Stimulated activated CD8-positive, alpha-beta memory T cell treated with anti-CD3 and anti-CD28 coated beads, Interleukin-15, amount 100 ng/mL, for 4 hours (primary cell): ENCODE data around the gene ASB2.

Experiments used
- DNase-seq, 2 donors: peaks; one replicate each; pipeline ENCODE4 v3.0.0-alpha.2; 2020; ENCODE audit warnings: low read depth in 2 of 2

ASB2 gene

DNA sequence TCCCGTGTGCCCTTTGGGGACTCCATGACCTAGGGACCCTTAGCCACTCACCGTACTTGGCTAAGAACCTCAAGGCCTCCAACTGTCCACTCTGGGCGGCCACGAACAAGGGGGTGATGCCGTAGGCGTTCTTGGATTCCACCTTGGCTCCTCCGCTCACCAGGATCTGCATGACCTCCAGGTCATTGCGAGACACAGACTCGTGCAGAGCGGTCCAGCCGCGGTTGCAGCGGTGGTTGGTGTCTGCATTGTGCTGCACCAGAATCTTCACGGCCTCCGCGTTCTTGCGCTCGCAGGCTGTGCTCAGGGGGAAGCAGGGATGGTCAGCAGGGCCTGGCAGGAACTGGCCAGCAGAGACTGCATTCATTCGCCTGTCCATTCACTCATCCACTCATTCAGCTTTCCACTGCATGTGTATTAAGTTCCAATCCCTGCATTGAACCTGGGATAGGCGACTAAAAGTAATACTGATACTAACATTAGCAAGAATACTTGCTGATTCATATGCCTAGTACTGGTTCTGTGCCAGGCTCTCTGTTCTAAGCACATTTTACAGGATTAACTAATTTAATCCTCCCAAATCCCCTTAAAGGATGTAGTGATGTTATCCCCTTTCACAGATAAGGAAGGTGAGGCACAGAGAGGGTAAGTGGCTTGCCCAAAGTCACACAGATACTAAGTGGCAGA lies 25.3 kb downstream of the ASB2 start:
- DNase-seq, result no peak

DNA sequence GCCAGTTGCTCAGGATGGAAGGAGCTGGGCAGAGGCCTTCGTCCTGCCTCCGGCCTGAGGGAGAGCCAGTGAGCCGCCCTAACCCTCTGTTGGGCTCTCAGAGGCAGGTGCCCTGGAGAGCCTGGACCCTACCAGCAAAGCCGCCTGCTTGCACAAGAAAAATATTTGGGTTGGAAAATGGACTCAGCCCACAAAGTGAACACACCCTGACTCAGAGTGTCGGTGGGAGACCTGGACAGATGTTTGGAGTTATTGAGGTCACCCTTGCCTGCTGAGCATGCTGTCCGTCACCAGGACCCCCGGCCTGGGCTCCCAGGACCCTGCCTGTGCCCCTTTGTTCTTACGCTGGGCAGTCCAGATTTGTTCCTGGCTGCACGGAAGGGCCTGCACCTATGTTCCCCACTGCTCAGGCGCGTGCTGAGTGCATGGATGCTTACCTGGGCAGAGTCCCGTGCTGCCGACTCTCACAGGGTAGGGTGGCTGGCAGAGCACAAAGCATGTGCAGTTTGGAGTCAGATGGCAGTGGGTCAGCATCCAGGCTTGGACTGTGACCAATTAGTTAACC lies 26.8 kb downstream of the ASB2 start:
- no peak for DNase-seq

DNA sequence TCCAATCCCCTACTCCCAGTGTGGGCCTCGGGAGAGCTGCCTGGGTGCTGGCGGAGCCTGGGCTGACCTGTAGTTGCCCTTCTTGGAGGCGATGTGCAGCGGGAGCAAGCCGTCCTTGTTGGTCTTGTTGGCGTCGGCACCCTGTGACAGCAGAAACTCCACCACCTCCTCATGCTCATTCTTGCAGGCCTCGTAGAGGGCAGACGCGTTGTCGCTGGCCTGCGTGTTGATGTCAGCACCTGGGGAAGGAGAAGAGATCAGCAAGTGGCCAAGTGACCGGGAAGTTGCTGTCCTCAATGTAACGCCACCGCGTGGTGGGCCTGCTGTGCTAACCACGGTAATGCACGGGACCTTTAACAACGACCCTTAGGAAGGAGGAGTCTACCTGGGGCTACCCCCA lies 29.1 kb downstream of the ASB2 start:
- no peak for DNase-seq

DNA sequence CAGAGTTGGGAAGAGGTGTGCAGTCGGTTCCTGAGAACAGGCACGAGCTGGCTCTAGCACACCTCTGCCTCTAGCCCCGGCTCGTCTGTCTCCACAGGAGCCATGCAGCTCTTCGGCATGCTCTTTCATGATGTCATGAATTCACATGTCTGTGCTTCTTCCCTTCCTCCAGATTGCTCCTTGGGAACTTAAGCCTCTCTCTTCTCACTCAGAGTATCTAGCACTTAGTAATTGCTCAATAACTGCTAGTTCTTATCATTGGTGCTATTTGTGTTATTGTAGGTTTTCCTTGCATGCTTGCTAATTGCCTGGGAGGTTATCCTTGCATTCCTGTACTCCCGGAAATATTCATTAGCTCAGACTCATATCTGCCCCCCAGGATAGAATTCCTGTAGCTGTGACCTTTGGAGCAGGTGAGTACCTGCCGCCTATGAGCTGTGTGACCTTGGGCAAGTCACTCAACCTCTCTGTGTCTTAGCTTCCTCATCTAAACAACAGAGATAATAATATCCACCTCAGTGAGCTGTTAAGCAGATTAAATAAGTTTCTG lies 29.8 kb downstream of the ASB2 start:
- DNase-seq, result no peak

DNA sequence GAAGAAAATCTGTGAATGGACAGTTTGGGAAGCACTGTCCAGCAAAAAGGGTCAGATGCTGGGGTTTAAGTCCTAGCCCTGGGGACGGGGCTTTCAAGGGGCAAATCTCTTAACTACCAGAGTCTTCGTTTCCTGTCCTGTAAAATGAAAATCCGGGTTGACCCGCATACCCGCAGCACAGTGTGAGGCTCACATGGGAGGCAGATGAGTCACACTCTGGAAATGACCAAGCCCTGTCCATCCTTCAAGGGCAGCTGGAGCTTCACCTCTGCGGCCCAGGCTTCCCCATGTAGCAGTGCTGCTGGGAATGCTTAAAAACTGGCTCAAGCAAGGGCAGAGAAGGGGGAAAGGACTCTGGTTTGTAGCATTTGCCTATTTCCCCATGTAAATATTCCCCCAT lies 30.3 kb downstream of the ASB2 start:
- no peak for DNase-seq

DNA sequence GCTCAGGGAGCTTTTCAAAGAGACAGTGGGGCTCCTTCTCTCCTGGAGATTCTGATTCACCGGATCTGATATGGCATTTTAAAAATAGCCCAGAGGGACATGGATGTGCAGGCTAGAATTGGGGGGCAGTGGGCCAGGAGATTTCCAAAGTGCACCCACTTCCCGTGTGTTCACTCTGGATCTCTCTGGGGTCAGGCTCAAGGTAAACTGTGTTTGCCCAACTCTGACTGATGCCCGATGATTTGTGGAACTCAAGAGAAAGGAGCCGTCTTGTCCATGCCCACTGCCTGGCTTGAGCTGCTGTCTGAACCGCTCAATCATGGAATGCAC lies 31.3 kb downstream of the ASB2 start:
- no peak for DNase-seq

DNA sequence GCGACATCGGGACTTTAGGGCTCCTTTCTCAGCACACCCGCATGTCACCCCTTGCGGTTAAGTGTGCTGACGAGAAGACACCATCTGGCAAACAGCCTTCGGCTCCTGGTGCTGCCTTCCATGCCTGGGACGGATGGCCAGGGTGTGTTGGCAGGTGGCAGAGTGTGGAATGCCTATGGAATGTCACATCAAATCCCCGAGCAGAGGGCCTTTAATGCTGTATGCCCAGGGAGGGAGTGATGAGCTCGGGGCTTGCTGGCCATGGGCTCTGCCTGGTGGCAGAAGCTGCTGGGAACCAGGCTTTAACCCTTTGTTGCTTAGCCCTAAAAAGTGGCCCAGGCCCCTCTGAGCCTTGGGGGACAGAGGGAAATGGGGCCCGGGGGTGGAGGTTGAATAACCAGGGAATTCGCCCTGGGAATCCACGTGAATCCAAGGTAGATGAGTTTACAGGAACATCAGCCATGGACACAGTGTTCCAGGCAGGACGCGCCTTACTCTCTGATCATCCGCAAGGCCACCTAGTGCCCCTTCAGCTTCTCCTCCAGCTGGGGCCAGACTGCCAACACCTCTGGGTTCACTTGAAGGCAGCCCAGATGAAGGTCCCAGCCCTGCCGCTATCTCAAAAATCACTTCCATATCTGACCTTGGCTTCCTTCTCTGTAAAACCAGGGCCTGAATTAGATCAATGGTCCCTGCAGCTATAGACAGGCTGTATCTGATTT lies 31.9 kb downstream of the ASB2 start:
- DNase-seq, result no peak

DNA sequence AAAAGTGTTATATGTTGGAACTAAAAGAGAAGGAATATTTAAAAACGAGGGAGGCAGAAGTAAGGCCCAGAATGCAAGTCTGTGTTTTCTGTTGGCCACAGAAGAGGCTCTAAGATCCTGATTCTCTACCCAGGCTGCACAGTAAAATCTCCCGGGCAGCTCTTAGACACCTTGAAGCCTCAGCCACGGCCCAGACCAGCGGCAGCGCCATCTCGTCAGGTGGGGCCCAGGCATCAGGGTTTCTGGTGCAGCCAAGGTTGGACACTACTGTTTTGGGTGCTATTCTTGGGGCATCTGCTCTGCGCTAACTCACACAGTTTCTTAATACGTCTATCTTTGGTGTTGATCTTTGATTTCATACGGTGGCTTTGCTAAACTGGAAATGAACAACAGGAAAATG lies 32.4 kb downstream of the ASB2 start:
- DNase-seq, result no peak

DNA sequence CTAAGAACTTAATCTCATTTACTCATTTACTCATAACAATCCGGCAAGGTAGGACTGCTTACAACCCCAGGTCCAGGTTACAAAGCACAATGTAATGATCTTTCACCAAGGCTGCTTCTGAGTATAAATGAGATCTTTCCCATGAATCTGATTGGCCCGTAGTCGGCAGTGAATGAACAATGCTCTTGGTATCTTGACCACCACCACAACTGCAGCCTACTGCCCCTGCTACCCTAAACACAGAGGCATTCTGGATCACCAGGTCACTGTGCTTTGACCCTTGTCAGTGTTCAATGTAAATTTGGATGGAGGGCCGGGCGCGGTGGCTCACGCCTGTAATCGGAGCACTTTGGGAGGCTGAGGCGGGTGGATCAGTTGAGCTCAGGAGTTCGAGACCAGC lies 33.3 kb downstream of the ASB2 start:
- DNase-seq, result no peak

DNA sequence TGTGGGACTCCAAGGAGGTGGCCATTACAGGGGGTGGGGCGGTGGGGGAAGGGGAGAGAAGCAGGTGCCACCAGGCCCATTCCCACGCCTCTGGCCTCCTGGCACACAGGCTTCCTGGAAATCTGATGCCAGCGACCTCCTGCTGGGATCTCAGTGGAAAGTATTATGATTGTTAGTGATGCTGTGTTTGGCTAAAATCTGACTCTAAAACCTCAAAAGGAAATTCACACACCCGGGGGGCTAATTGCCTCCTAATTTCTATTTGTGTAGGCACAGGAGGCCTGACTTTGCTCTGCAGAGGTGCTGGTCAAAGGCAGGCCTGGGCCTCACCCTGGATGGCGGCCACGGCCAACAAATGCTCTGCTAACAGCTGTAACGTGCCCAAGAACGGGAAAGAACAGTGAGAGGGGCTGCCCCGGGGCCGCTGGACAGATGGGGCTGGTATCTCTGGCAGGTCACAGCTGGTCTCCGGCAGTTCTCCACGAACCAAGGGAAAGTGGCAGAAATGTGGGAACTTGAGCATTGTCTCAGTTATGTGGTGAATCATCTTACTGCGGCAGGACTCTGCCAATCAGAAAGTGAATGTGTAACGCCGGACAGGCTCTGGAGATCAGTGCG lies 35.0 kb downstream of the ASB2 start:
- no peak for DNase-seq

DNA sequence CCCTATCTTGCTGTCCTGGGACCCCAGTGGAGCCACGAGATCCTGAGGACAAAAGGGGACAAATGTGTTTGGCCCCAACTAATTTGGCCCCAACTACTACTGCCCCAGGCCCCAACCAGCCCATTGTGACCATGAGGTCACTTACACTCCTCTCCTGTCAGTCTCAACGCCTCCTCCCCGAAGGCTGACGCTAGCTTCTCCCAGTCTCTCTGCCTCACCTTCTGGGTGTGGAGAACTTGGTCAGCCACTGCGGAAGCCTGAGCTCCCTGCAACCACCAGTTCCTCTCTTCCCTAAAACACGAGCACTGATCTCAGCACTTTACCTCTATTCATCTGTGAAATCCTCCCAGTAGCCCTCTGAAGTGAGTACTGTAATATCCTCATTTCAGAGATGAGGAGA lies 35.9 kb downstream of the ASB2 start:
- DNase-seq, result no peak

DNA sequence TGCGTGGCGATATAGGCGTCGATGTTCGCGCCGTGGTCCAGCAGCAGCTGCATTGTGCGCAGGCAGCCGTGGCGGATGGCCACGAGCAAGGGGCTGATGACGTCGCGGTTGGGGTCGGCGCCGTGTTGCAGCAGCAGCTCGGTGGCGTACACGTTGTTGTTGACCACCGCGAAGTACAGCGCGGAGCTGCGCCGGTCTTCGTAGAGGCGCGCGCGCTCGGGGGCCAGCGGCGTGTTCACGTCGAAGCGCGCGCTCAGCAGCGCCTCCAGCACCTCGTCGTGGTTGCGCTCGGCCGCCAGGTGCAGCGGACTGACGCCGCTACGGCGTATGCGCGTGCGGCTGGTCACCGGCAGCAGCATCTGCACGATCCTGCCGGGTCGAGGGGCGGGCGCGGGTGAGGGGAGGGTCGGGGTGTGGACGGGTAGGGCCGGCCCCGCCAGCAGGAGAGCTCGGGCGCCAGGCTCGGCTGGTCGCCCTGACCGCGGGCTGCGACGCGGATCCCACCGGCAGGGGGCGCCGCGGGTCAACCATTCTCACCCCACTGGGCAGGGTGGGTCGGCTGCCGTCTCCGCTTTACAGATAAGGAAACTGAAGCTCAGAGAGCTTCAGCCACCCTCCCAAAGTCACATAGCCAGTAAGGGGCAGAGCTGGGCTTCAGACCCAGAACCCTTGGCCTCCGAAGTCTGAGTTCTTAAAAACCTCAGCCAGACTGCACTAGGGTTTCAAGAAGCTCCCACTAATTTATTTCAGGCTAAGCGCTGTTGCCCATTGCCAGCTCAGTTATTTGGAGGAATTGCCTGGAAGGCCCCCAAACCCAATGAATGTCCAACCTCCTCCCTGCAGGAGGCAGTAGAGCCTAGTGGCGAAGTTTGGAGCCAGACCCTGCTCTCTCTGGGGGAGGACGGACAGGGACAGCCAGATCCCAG lies 36.8 kb downstream of the ASB2 start:
- peak; percentile 77 to 79 for DNase-seq

DNA sequence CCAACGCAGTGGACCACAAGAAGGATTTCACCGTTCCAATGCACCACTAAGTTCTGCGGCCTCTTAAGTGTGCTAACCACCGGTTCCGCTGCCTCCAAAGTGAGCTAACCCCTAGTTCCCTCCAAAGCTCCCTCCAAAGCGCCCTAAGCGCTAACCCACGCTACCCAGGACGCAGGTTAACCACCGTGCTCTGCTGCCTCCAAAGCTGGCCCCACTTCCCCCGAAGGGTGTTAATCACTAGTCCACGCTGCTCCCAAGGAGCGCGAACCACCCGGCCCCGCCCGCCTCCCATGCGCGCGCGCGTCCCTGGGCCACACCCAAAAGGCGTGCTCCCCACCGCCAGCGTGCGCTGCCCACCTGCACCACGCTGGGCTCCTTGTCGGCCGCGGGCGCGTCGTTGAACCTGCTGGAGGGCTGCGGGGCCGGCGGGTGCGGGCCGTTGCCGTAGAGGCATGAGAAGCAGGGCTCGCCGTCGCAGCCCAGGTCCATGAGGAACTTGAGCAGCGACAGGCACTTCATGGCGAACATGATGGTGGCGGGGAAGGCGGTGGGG lies 37.5 kb downstream of the ASB2 start:
- no peak for DNase-seq

DNA sequence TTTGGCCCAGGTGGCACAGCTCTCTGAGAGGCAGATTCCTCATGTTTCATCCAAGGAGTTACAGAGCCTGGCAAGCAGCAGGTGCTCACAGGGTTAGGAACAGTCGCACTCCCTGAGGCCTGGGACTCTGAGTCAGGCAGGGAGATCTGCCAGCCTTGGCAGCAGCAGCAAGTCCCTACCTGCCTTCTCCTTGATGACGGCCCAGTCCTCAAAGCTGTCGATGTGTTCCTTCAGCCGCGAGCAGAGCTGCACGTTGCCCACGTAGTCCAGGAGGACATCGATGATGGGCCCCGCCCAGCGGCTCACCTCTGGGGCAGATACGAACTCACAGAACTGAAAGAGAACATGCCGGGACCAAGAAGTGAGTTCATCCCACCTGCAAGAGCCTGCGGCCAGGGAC lies 38.9 kb downstream of the ASB2 start:
- DNase-seq, result no peak

DNA sequence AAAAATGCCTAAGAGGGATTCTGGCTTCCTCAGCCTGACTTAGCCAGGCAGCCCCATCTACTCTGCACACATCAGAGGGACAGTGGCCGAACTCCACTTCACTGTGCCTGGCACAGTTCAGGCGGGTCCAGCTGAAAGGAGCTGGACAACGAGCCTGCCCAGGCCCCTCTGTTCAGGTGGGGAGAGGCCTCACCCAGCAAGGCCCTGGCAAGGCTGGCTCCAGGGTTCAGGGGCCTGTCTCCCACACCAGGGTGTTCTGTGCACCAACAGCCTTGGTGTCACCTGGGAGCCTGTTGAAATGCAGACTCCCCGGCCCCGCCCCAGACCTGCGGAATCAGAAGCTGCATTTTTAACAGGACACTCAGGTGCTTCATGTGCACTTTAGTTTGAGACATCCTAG lies 39.4 kb downstream of the ASB2 start:
- no peak for DNase-seq

DNA sequence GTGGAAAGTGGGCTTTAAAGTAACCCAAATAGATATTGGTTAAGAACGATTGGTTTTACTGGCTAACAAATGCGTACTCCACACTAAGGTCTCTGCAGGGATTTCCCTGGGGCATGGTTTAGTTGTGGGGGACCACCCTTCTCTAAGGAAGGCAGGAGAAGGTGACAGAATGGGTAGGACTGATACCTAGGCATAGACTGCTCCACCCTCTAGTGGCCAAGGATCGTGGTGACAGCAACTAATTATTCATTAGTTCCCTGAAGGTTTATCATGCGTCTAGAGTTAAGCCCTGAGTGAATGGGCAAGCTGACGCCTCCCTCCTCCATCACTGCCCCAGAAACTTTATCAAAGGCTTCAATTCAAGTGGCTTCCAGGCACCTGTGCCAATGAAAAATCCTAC lies 40.1 kb downstream of the ASB2 start:
- DNase-seq, result no peak

DNA sequence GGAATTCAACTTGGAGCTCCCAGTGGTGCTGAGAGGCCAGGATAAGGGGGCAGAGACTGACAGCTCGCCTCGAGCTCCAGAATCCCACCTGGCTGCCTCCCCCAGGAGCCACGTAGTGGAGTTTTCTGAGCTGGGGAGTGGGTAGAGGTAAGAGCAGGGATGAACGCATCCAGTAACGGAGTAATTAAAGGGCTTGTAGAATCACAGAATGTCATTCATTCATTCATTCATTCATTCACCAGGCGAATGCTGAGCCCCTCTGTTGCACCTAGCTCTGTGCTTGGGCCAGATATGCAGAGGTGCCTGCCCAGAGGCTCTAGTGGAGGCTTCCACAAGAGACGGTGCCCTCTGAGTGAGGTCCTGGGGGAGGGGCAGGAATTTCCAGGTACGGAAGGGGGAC lies 41.2 kb downstream of the ASB2 start:
- DNase-seq, result no peak

DNA sequence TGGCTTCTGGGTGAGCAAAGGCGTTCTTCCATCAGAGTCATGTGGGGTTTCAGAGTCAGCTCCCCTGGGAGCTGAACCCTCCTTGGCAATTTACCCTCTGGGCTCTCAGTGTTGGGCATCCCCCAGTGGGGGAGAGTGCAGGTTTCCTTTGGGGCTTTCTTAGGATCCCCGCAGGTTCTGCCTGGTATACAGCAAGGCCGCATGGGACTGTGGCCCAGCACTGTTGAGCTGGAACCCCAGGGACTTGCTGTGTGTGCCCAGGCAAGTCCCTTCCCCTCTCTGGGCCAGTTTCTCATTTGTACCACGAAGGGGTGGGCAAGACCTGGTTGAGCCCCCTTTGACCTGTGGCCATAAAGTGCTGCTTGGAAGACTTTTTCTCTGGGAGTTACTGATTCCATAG lies 43.7 kb downstream of the ASB2 start:
- DNase-seq, result no peak

DNA sequence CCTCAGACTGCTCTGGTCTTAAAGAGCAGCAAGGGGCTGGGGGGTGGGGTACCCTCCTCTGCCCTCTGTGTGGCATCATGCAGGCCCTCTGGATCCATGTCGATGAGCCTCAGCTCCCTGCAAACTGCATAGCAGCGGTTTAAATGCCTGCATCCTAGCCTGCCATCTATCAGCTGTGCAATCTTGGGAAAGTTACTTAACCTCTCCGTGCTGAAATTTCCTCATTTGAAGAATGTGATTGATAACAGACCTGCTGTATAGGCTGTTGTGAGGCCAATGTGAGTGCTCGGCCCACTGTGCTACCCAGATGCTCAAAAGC lies 45.4 kb downstream of the ASB2 start:
- no peak for DNase-seq

DNA sequence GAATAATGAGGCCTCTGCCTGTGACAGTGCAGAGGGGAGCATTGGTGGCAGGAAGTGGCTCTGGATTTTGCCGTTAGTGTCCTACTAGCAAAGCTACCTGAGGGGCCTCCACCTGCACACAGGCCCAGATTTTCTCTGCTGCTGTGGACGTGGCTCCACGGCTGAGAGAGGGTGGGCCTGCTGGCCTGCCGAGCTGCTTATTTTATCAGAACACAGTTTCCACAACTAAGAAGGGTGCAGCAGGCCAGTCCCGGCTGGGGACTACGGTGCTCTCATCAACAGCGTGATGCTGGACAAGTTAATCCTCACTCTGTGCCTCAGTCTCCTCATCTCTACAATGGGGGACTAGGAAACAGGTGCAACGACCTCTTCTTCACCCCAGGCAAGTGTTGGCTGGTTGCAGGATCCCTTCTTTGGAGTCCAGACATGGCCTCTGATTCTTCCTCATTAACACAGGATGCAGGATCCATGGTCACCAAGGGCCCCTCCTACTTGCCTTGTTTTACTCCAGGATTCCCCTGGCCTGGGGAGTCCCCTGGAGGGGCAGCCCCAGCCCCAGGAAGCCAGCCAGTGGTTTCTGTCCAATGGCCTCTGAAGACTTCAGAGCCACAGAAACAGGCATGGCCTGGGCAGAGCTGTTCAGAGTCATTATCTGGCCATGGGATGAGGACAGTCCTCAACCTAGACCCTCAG lies 45.9 kb downstream of the ASB2 start:
- no peak for DNase-seq

DNA sequence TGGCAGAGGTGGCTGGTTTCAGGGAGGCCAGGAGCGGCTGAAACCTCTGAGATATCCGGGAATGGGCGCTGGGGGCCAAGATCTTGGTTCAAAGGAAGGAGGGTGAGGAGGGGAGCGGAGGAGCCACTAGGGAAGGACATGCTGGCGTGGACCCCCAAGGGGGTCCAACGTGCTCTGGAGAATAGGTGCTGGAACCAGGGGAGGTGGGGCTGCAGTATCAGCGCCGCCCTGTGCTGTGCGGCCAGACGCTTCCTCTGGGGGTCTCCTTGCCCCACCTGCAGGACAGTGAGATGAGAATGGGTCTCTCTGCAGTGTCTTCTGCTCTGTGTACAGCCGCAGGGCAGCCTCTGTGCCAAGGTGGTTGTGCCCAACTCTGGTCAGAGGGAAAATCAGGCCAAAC lies 46.7 kb downstream of the ASB2 start:
- DNase-seq, result no peak
